ENCODE measurements around the gene LRRC26. TPM values are rescaled to one million over a fixed set of nuclear protein-coding genes. Genes with fewer than 3 reads are reported as not detected.

Gene LRRC26
- total and polyA plus RNA-seq, 2 of the 13 experiments (the other 11 are each of a cell fraction or from before 2014, with no cell fraction given), result not detected

DNA sequence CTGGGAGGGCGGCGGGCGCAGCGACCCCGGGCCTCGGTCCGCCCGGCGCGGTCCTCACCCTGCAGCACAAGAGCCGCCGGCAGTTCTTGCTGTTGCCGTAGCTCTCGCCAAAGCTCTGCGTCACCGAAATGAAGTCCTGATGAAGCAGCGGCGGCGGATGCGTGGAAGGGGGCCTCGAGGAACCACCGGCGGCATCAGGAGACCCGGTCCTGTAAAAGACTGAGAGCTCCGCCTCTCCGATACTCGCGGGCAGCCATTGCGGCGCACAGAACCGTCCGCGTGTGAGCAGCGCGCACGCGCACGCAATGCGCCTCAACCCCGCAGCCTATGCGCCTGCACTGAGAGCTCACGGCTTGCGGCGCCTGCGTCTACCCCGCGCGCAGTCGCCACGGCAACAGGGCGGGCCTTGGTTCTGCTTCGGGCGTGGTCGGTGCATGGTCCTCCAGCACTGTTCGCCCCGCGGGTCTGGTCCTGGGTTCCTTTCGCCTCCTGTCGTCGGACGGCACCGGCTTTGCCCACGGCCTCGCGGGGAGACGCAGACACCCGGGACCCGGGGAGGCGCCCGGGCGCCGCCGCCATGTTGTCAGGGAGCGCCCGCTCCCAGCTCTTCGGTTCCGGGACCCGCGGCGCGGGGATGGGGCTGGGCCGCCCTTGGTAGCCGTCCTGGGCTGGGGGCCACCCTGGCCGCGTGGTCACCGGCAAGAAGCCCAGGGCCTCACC is 40.2 kb downstream of the LRRC26 start (continued):
- TF ChIP-seq, protein P1, sequence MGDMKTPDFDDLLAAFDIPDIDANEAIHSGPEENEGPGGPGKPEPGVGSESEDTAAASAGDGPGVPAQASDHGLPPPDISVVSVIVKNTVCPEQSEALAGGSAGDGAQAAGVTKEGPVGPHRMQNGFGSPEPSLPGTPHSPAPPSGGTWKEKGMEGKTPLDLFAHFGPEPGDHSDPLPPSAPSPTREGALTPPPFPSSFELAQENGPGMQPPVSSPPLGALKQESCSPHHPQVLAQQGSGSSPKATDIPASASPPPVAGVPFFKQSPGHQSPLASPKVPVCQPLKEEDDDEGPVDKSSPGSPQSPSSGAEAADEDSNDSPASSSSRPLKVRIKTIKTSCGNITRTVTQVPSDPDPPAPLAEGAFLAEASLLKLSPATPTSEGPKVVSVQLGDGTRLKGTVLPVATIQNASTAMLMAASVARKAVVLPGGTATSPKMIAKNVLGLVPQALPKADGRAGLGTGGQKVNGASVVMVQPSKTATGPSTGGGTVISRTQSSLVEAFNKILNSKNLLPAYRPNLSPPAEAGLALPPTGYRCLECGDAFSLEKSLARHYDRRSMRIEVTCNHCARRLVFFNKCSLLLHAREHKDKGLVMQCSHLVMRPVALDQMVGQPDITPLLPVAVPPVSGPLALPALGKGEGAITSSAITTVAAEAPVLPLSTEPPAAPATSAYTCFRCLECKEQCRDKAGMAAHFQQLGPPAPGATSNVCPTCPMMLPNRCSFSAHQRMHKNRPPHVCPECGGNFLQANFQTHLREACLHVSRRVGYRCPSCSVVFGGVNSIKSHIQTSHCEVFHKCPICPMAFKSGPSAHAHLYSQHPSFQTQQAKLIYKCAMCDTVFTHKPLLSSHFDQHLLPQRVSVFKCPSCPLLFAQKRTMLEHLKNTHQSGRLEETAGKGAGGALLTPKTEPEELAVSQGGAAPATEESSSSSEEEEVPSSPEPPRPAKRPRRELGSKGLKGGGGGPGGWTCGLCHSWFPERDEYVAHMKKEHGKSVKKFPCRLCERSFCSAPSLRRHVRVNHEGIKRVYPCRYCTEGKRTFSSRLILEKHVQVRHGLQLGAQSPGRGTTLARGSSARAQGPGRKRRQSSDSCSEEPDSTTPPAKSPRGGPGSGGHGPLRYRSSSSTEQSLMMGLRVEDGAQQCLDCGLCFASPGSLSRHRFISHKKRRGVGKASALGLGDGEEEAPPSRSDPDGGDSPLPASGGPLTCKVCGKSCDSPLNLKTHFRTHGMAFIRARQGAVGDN (CRISPR knock-in tag; IDR thresholded peaks at IDR 0.05), result peak; percentile 87
- peak; percentile 32; the same call in 1 of the 2 replicates for TF ChIP-seq ZNF256 (CRISPR knock-in tag; conservative IDR thresholded peaks at IDR 0.05)
- peak; percentile 80 for TF ChIP-seq ZNF883 (CRISPR knock-in tag; IDR thresholded peaks at IDR 0.05; ENCODE audit: not compliant biosample characterization)
- TF ChIP-seq HHEX (CRISPR knock-in tag; IDR thresholded peaks at IDR 0.05), result no peak
- TF ChIP-seq KDM1A (CRISPR knock-in tag; IDR thresholded peaks at IDR 0.05), result no peak
- TF ChIP-seq PRDM15 (CRISPR knock-in tag; IDR thresholded peaks at IDR 0.05), result peak; percentile 42; the same call in 1 of the 2 replicates
- TF ChIP-seq ZNF790 (CRISPR knock-in tag; IDR thresholded peaks at IDR 0.05; ENCODE audit: borderline replicate concordance), result peak; percentile 74; the same call in 1 of the 2 replicates
- TF ChIP-seq CEBPZ (IDR thresholded peaks at IDR 0.05; ENCODE audit: low read length), result no peak
- no peak for TF ChIP-seq STAT5B (CRISPR knock-in tag; IDR thresholded peaks at IDR 0.05)
- TF ChIP-seq THYN1 (CRISPR knock-in tag; IDR thresholded peaks at IDR 0.05; ENCODE audit: borderline replicate concordance, low read depth), result no peak
- peak; percentile 82 for TF ChIP-seq POLR2AphosphoS5 (IDR thresholded peaks at IDR 0.05; ENCODE audit: low read depth, low read length)
- TF ChIP-seq ZNF101 (CRISPR knock-in tag; IDR thresholded peaks at IDR 0.05; ENCODE audit: borderline replicate concordance, low read depth), result no peak
- TF ChIP-seq, protein P2, sequence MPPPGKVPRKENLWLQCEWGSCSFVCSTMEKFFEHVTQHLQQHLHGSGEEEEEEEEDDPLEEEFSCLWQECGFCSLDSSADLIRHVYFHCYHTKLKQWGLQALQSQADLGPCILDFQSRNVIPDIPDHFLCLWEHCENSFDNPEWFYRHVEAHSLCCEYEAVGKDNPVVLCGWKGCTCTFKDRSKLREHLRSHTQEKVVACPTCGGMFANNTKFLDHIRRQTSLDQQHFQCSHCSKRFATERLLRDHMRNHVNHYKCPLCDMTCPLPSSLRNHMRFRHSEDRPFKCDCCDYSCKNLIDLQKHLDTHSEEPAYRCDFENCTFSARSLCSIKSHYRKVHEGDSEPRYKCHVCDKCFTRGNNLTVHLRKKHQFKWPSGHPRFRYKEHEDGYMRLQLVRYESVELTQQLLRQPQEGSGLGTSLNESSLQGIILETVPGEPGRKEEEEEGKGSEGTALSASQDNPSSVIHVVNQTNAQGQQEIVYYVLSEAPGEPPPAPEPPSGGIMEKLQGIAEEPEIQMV (CRISPR knock-in tag; IDR thresholded peaks at IDR 0.05; ENCODE audit: low read depth), result peak; percentile 68; the same call in 1 of the 2 replicates
- TF ChIP-seq ZNF367 (CRISPR knock-in tag; IDR thresholded peaks at IDR 0.05; ENCODE audit: borderline replicate concordance), result no peak; the same call in 1 of the 2 replicates
- peak; percentile 16; the same call in 1 of the 2 replicates for TF ChIP-seq FOSL1 (CRISPR knock-in tag; IDR thresholded peaks at IDR 0.05; ENCODE audit: borderline replicate concordance)

Measured in HepG2 (cell line).